K562 (cell line): ENCODE results near the gene GHDC. TPM values are rescaled to one million over a fixed set of nuclear protein-coding genes. Genes with fewer than 3 reads are reported as not detected.

Experiments
- ATAC-seq: fragments of 200-7000 bp; cut with Tn5 transposase; 3 replicates; pipeline ENCODE4 v1.9.1; 2020; ENCODE audit warnings: moderate library complexity
- BruUV-seq: library from RNA; stranded (reverse); fragments of 400-500 nt; replicated peaks from 2 replicates; lab custom pipeline; 2021; lab: Mats Ljungman, UMichigan
- CTCF ChIA-PET: fragments of 300-600 bp; formaldehyde crosslinking; extraction: SDS; loops from one replicate; lab custom pipeline; 2021; ENCODE audit warnings: low intra/inter-chr PET ratio; lab: Yijun Ruan, JAX
- POLR2A ChIA-PET: fragments of 300-600, 350-650 bp; sonication (Branson Sonifier 250); formaldehyde crosslinking; extraction: SDS; loops from one replicate; lab custom pipeline; 2021; ENCODE audit warnings: antibody characterized with exemption, inconsistent platforms; lab: Yijun Ruan, JAX
- DNase-seq, 4 experiments: peaks; one replicate each; pipeline versions ENCODE4 v3.0.0 to v3.0.0-alpha.2; 2011 to 2018; ENCODE audit warnings: low spot score in 3 of 4, mixed read lengths in 3 of 4; ENCODE audit errors: extremely low read depth in 1 of 4
- FAIRE-seq: peaks from 2 replicates; lab custom pipeline; 2011; peaks lifted over from hg19 to GRCh38; lab: Jason Lieb, UNC
- H2AFZ ChIP-seq: 2 replicates; pipeline ENCODE4 v1.6.0; 2011; ENCODE audit warnings: low read depth, low read length, control low read depth, inconsistent platforms
- H3K27ac ChIP-seq: fragments of 200-600 bp; 3 replicates; pipeline ENCODE4 v1.8.0; 2011; ENCODE audit warnings: low read depth, mild to moderate bottlenecking, control low read depth, inconsistent platforms, low read length, moderate library complexity, mixed read lengths; ENCODE audit errors: extremely low read depth
- H3K27me3 ChIP-seq, 2 experiments: fragments of 300-600 bp in 1 of 2; 2 replicates in 1 of 2; 3 replicates in 1 of 2; pipeline versions ENCODE4 v1.6.0 to v1.8.0; 2011; ENCODE audit warnings: inconsistent platforms in 2 of 2, low read length in 2 of 2, mild to moderate bottlenecking in 1 of 2, mixed read lengths in 1 of 2, moderate library complexity in 1 of 2; ENCODE audit not compliant: control insufficient read depth in 2 of 2, insufficient read depth in 2 of 2
- H3K36me3 ChIP-seq: fragments of 300-600 bp; 3 replicates; pipeline ENCODE4 v1.8.0; 2011; ENCODE audit warnings: mild to moderate bottlenecking, low read length, inconsistent platforms; ENCODE audit not compliant: control insufficient read depth, insufficient read depth
- H3K4me1 ChIP-seq, 2 experiments: fragments of 200-600 bp in 1 of 2; replicated peaks in 1 of 2; 2 replicates in 1 of 2; 3 replicates in 1 of 2; pipeline versions ENCODE4 v1.5.1 to v1.8.0; 2011; ENCODE audit warnings: inconsistent platforms in 2 of 2, low read length in 2 of 2, mild to moderate bottlenecking in 1 of 2, mixed read lengths in 1 of 2, moderate library complexity in 1 of 2; ENCODE audit not compliant: control insufficient read depth in 2 of 2, insufficient read depth in 2 of 2
- H3K4me2 ChIP-seq: 2 replicates; pipeline ENCODE4 v1.6.1; 2011; ENCODE audit warnings: low read length, control low read depth, inconsistent platforms, mixed read lengths; ENCODE audit not compliant: insufficient read depth
- H3K4me3 ChIP-seq: fragments of 200-600 bp; sonication (generic), shearing (Covaris generic); 2 replicates; pipeline ENCODE4 v1.5.1; 2016; ENCODE audit warnings: control low read depth, inconsistent platforms
- H3K79me2 ChIP-seq: fragments of 200-600 bp; 3 replicates; pipeline ENCODE4 v1.8.0; 2011; ENCODE audit warnings: low read length, inconsistent platforms; ENCODE audit not compliant: control insufficient read depth, insufficient read depth
- H3K9ac ChIP-seq, 2 experiments: 2 replicates each; pipeline versions ENCODE4 v1.6.0 to v1.6.1; 2011; ENCODE audit warnings: low read depth in 2 of 2, low read length in 2 of 2, control low read depth in 1 of 2, inconsistent platforms in 1 of 2, mild to moderate bottlenecking in 1 of 2, mixed read lengths in 1 of 2; ENCODE audit not compliant: insufficient read depth in 1 of 2
- H3K9me1 ChIP-seq: one replicate; pipeline ENCODE4 v1.6.0; 2011; ENCODE audit warnings: inconsistent platforms, mild to moderate bottlenecking, low read length, moderate library complexity; ENCODE audit not compliant: control insufficient read depth, insufficient read depth
- H3K9me3 ChIP-seq: replicated peaks from 2 replicates; pipeline ENCODE4 v1.5.1; 2011; ENCODE audit warnings: low read depth, low read length, inconsistent platforms; ENCODE audit not compliant: control insufficient read depth, insufficient read depth
- H4K20me1 ChIP-seq: replicated peaks from 2 replicates; pipeline ENCODE4 v1.6.1; 2011; ENCODE audit warnings: low read length, inconsistent platforms, mixed read lengths; ENCODE audit not compliant: control insufficient read depth, insufficient read depth
- PCBP1 ChIP-seq: fragments of 200-400 bp; formaldehyde crosslinking; IDR thresholded peaks from 2 replicates; pipeline ENCODE4 v1.6.1; 2018; ENCODE audit warnings: mild to moderate bottlenecking, low read depth, low read length; ENCODE audit not compliant: poor library complexity, severe bottlenecking
- RAD21 ChIP-seq, 2 experiments: fragments of 250-450 bp in 1 of 2; fragments of 450-650 bp in 1 of 2; sonication (Bioruptor Pico) in 1 of 2; formaldehyde crosslinking in 1 of 2; IDR thresholded peaks in 1 of 2; conservative IDR thresholded peaks in 1 of 2; 2 replicates each; pipeline versions ENCODE4 v1.4.0 to v1.8.0; 2020 to 2022; ENCODE audit warnings: mild to moderate bottlenecking in 2 of 2, moderate library complexity in 1 of 2
- SRSF3 ChIP-seq: fragments of 200-400 bp; formaldehyde crosslinking; IDR thresholded peaks from 2 replicates; pipeline ENCODE4 v1.6.1; 2016; ENCODE audit warnings: mild to moderate bottlenecking, low read length, moderate library complexity; ENCODE audit not compliant: insufficient read depth
- U2AF2 ChIP-seq: fragments of 200-400 bp; formaldehyde crosslinking; optimal IDR thresholded peaks from 2 replicates; pipeline ENCODE3; 2017; ENCODE audit warnings: low read depth, mild to moderate bottlenecking, low read length
- ZC3H8 ChIP-seq: fragments of 450-650 bp; IDR thresholded peaks from 2 replicates; pipeline ENCODE4 v1.6.1; 2017
- ZNF184 ChIP-seq: sonication (generic); formaldehyde crosslinking; IDR thresholded peaks from 2 replicates; pipeline ENCODE4 v1.5.0; 2020; ENCODE audit warnings: missing genetic modification reagents
- ZNF217 ChIP-seq: sonication (generic); formaldehyde crosslinking; IDR thresholded peaks from 2 replicates; pipeline ENCODE4 v1.8.0; 2022; ENCODE audit warnings: mild to moderate bottlenecking, missing genetic modification reagents
- ZNF3 ChIP-seq: fragments of 250-450 bp; sonication (Bioruptor Pico); IDR thresholded peaks from 2 replicates; pipeline ENCODE4 v1.5.0; 2021; ENCODE audit warnings: mild to moderate bottlenecking, moderate library complexity
- WGBS: fragments of 100-300 bp; shearing (Covaris generic); methylation state at CpG from one replicate; pipeline ENCODE4 v1.1.6; 2016; ENCODE audit warnings: low coverage, mixed read lengths; ENCODE audit not compliant: insufficient coverage; ENCODE audit errors: missing lambda C conversion rate; 5-methylcytosine and 5-hydroxymethylcytosine counted together
- in situ Hi-C: fragments of 300-500 bp; cut with MboI; formaldehyde crosslinking; loops from 4 replicates; pipeline ENCODE4 v1.15.0; 2018; ENCODE audit warnings: inconsistent platforms, mixed read lengths
- intact Hi-C: fragments of 100-400 bp; cut with micrococcal nuclease; formaldehyde crosslinking; loops from 2 replicates; pipeline ENCODE4 v1.14.2; 2022
- polyA plus RNA-seq, 8 experiments: library from polyadenylated mRNA; depleted of rRNA in 4 of 8; stranded (reverse) in 5 of 8; unstranded in 3 of 8; fragments of >200 nt; fragmentation: Nextera tagmentation in 2 of 8; fragmentation: Illumina TruSeq in 1 of 8; extraction: Ambion mirVana in 2 of 8; extraction: Trizol in 1 of 8; gene quantifications; 2 replicates each; pipeline versions ENCODE4 v1.2.1 to v1.2.3, GENCODE V29; 2011 to 2014; ENCODE audit warnings: inconsistent platforms in 1 of 8, missing spikeins in 1 of 8
- total RNA-seq, 7 experiments: library from RNA; depleted of rRNA in 6 of 7; stranded (reverse); fragments of >200 nt in 6 of 7; fragmentation: Illumina TruSeq in 2 of 7; extraction: Trizol in 2 of 7; gene quantifications; 2 replicates each; pipeline versions ENCODE4 v1.2.1 to v1.2.3, GENCODE V29; 2011 to 2021; ENCODE audit warnings: low replicate concordance in 1 of 7
- TF ChIP-seq, protein P1 (sequence below): fragments of 450-650 bp; IDR thresholded peaks from 2 replicates; pipeline ENCODE4 v1.6.1; 2016; ENCODE audit warnings: missing biosample characterization, missing genetic modification characterization
- TF ChIP-seq, protein P2 (sequence below): fragments of 250-450 bp; sonication (Bioruptor Pico); IDR thresholded peaks from 2 replicates; pipeline ENCODE4 v1.8.0; 2022; ENCODE audit warnings: moderate library complexity, mild to moderate bottlenecking, inconsistent platforms

GHDC gene
- total and polyA plus RNA-seq, 9 of the 15 experiments (the other 6 are each of a cell fraction or from before 2014, with no cell fraction given), result 0.65 to 23.2 (median 11.2) TPM

DNA sequence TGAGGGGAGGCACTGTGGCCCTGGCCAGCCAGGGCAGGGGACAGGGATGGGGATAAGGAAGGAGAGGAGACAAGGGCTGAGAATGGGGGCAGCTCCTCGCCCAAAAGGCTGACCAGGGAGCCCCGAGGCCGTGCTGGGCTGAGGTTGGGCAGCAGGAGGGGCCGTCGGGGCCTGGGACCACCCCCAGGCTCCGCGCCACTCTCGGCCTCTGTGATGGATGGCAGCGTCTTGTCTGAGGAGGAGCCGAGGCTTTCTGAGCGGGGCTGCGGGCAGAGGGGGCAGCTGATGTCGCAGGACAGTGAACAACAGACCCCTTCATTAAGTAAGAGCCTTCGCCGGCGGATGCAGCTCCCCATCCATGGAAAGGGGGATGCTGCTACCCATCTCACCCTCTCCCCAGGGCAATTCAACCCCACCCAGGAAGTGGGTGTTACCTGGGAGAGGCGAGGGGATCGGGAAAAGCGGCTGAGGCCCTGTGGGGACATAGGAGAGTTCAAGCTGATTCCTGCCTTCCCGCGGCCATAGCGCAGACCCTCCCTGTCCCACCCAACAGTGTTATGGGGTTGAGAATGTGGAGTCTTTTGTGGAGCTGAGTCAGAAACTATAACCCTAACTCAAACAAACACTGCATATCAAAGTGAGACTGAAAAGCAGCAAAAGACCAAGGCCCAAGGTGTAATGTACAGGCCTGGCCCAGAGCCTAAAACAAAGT lies 30.4 kb downstream of the GHDC start:
- Histone ChIP-seq H3K4me1 (peaks cover 7 to 30% of the 10 kb centered on the region in 2 experiments; a peak in 3 of 5 replicates), H3K27me3 (no peaks in the 10 kb centered on the region), H3K79me2 (no peaks in the 10 kb centered on the region), H3K4me2 (no peak overlapping the region), H3K27ac (no peak overlapping the region), H3K36me3 (no peaks in the 10 kb centered on the region), H3K9me3 (no peaks in the 10 kb centered on the region), H3K9me1 (peaks cover 4% of the 10 kb centered on the region), H3K9ac (peak overlapping the region in 1 of 2 experiments; percentile 84; a peak in 1 of 4 replicates), H3K4me3 (no peak overlapping the region), H2AFZ (no peak overlapping the region), H4K20me1 (no peaks in the 10 kb centered on the region; the same call in 1 of the 2 replicates)
- CTCF ChIA-PET, result interaction anchor here (0.7 kb wide), 1 partner anchor 271 kb away, joined by 3 read pairs; no protein-coding TSS in a partner anchor
- no peak for FAIRE-seq
- BruUV-seq, result no TSS peak
- TF ChIP-seq ZNF184 (no peak), ZC3H8 (no peak), PCBP1 (peak; percentile 49)
- no peak for DNase-seq
- intact Hi-C loops, result no loop called here
- in situ Hi-C loops, result no loop called here
- WGBS, result 60% methylated on average over 20 of the region's 22 CpGs
- no peak for ATAC-seq
- POLR2A ChIA-PET, result interaction anchor here (0.6 kb wide), 3 partner anchors 34 to 151 kb away, joined by 3 to 4 read pairs (median 3); no protein-coding TSS in a partner anchor

DNA sequence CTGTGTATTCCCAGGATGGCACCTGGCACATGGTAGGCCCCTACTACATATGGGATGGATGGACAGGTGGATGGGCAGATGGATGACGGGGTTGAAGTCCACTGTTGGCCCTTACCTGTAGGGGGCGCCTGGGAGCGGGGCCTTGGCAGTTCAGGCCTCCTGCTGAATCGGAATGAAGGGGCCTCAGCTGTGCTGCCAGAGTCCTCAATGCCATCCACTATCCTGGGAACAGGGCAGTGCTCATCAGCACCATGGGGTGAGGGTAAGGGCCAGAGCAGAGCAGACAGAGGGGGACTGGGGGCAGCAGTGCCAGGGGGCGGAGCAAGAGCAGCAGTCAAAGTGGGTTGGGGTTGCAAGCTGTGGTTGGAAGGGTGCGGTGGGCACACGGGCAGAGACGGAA lies 31.2 kb downstream of the GHDC start:
- 11% methylated on average over 6 of the region's 8 CpGs for whole genome bisulfite sequencing
- ATAC-seq (peak; percentile 86), FAIRE-seq (peak; percentile 84), DNase-seq (peak; percentile 68 to 76 (median 68))
- Histone ChIP-seq H2AFZ (peak overlapping the region; percentile 72; the same call in 1 of the 2 replicates), H3K79me2 (no peaks in the 10 kb centered on the region), H3K9ac (peak overlapping the region in 1 of 2 experiments; percentile 84; a peak in 3 of 4 replicates), H3K36me3 (no peaks in the 10 kb centered on the region), H3K9me3 (no peaks in the 10 kb centered on the region), H3K9me1 (peaks cover 4% of the 10 kb centered on the region), H3K4me3 (no peak overlapping the region), H4K20me1 (no peaks in the 10 kb centered on the region; the same call in 1 of the 2 replicates), H3K4me1 (peaks cover 7 to 30% of the 10 kb centered on the region in 2 experiments; a peak in 3 of 5 replicates), H3K27ac (no peak overlapping the region), H3K4me2 (no peak overlapping the region), H3K27me3 (no peaks in the 10 kb centered on the region)
- no TSS peak for BruUV-seq
- ChIA-PET CTCF (interaction anchor here (0.7 kb wide), 1 partner anchor 270 kb away, joined by 3 read pairs; no protein-coding TSS in a partner anchor), POLR2A (interaction anchor here (0.6 kb wide), 2 partner anchors 33 to 150 kb away, joined by 3 to 4 read pairs; no protein-coding TSS in a partner anchor)
- intact Hi-C loops, result no loop called here
- in situ Hi-C loops, result no loop called here
- TF ChIP-seq ZNF217 (CRISPR knock-in tag) (no peak), ZNF3 (CRISPR knock-in tag) (no peak), U2AF2 (no peak), RAD21 (CRISPR knock-in tag; conservative IDR thresholded peaks at IDR 0.05 in 1 of 2, IDR thresholded peaks at IDR 0.05 in 1 of 2) (peak in 1 of 2 experiments; percentile 39; a peak in 1 of 4 replicates), SRSF3 (no peak)
- TF ChIP-seq, protein P1, sequence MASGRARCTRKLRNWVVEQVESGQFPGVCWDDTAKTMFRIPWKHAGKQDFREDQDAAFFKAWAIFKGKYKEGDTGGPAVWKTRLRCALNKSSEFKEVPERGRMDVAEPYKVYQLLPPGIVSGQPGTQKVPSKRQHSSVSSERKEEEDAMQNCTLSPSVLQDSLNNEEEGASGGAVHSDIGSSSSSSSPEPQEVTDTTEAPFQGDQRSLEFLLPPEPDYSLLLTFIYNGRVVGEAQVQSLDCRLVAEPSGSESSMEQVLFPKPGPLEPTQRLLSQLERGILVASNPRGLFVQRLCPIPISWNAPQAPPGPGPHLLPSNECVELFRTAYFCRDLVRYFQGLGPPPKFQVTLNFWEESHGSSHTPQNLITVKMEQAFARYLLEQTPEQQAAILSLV (tag), result no peak
- TF ChIP-seq, protein P2, sequence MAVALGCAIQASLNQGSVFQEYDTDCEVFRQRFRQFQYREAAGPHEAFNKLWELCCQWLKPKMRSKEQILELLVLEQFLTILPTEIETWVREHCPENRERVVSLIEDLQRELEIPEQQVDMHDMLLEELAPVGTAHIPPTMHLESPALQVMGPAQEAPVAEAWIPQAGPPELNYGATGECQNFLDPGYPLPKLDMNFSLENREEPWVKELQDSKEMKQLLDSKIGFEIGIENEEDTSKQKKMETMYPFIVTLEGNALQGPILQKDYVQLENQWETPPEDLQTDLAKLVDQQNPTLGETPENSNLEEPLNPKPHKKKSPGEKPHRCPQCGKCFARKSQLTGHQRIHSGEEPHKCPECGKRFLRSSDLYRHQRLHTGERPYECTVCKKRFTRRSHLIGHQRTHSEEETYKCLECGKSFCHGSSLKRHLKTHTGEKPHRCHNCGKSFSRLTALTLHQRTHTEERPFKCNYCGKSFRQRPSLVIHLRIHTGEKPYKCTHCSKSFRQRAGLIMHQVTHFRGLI (CRISPR knock-in tag), result no peak
